GM23338 (cell line): ENCODE results near the gene ARHGEF19. TPM values are rescaled to one million over a fixed set of nuclear protein-coding genes. Genes with fewer than 3 reads are reported as not detected.

Source experiments
- ATAC-seq: fragments of 200-7000 bp; cut with Tn5 transposase; 3 replicates; pipeline ENCODE4 v1.9.1; 2020
- DNase-seq: peaks from one replicate; pipeline ENCODE4 v3.0.0-alpha.2; 2015; ENCODE audit warnings: low spot score
- H2AFZ ChIP-seq: fragments of 200-600 bp; sonication (generic); 2 replicates; pipeline ENCODE4 v1.8.0; 2016; ENCODE audit warnings: antibody characterized with exemption, mild to moderate bottlenecking, moderate library complexity
- H3F3A ChIP-seq: fragments of 200-600 bp; sonication (generic); replicated peaks from 2 replicates; pipeline ENCODE4 v1.8.0; 2017; ENCODE audit warnings: antibody characterized with exemption, mixed run types, low read depth
- H3K27ac ChIP-seq: fragments of 200-600 bp; sonication (generic); 2 replicates; pipeline ENCODE4 v1.6.1; 2016; ENCODE audit warnings: low read depth
- H3K27me3 ChIP-seq: fragments of 200-600 bp; sonication (generic); 2 replicates; pipeline ENCODE4 v1.8.0; 2016; ENCODE audit warnings: mild to moderate bottlenecking, mixed run types, moderate library complexity; ENCODE audit not compliant: insufficient read depth
- H3K36me3 ChIP-seq: fragments of 200-600 bp; sonication (generic); 2 replicates; pipeline ENCODE4 v1.8.0; 2016; ENCODE audit warnings: mild to moderate bottlenecking; ENCODE audit not compliant: insufficient read depth
- H3K4me1 ChIP-seq: fragments of 200-600 bp; sonication (generic); 2 replicates; pipeline ENCODE4 v1.8.0; 2016; ENCODE audit warnings: mild to moderate bottlenecking, moderate library complexity; ENCODE audit not compliant: insufficient read depth
- H3K4me2 ChIP-seq: fragments of 200-600 bp; sonication (generic); 2 replicates; pipeline ENCODE4 v1.7.1; 2017; ENCODE audit warnings: mixed run types
- H3K4me3 ChIP-seq: fragments of 200-600 bp; sonication (generic); 2 replicates; pipeline ENCODE4 v1.6.1; 2016; ENCODE audit warnings: mixed run types
- H3K79me2 ChIP-seq: fragments of 200-600 bp; sonication (generic); replicated peaks from 2 replicates; pipeline ENCODE4 v1.8.0; 2017; ENCODE audit warnings: mild to moderate bottlenecking; ENCODE audit not compliant: insufficient read depth
- H3K9me2 ChIP-seq: fragments of 200-600 bp; sonication (generic); 2 replicates; pipeline ENCODE4 v1.8.0; 2017; ENCODE audit not compliant: insufficient read depth
- H4K20me1 ChIP-seq: fragments of 200-600 bp; sonication (generic); replicated peaks from 2 replicates; pipeline ENCODE4 v1.8.0; 2017; ENCODE audit warnings: mild to moderate bottlenecking; ENCODE audit not compliant: insufficient read depth
- H3K27ac Mint-ChIP-seq: 2 replicates; pipeline ENCODE4 v1.8.0; 2020; ENCODE audit warnings: inconsistent platforms, mild to moderate bottlenecking, moderate library complexity, mixed read lengths
- H3K27me3 Mint-ChIP-seq: 3 replicates; pipeline ENCODE4 v1.8.0; 2022; ENCODE audit warnings: low read depth, mild to moderate bottlenecking, moderate library complexity, mixed read lengths, inconsistent platforms; ENCODE audit not compliant: insufficient read depth, poor library complexity
- H3K36me3 Mint-ChIP-seq: 3 replicates; pipeline ENCODE4 v1.8.0; 2021; ENCODE audit warnings: low read depth, mild to moderate bottlenecking, inconsistent platforms, moderate library complexity, mixed read lengths
- H3K4me1 Mint-ChIP-seq: 3 replicates; pipeline ENCODE4 v1.8.0; 2020; ENCODE audit warnings: mild to moderate bottlenecking, inconsistent platforms, mixed read lengths
- H3K4me3 Mint-ChIP-seq: 3 replicates; pipeline ENCODE4 v1.8.0; 2021; ENCODE audit warnings: moderate library complexity, mild to moderate bottlenecking, inconsistent platforms, mixed read lengths
- H3K9me3 Mint-ChIP-seq: 3 replicates; pipeline ENCODE4 v1.8.0; 2020; ENCODE audit warnings: moderate library complexity, mild to moderate bottlenecking, inconsistent platforms, mixed read lengths
- CREB1 ChIP-seq: fragments of 250-450 bp; sonication (Bioruptor Pico); IDR thresholded peaks from 2 replicates; pipeline ENCODE4 v1.5.0; 2020; ENCODE audit warnings: low read depth, mild to moderate bottlenecking, moderate library complexity
- EZH2 ChIP-seq: fragments of 200-600 bp; sonication (generic); IDR thresholded peaks from one replicate; pipeline ENCODE4 v1.8.0; 2017; ENCODE audit warnings: antibody characterized with exemption, mild to moderate bottlenecking, low read depth; ENCODE audit not compliant: unreplicated experiment
- EZH2phosphoT487 ChIP-seq: fragments of 200-600 bp; sonication (generic); IDR thresholded peaks from one replicate; pipeline ENCODE4 v1.8.1; 2018; ENCODE audit warnings: antibody characterized with exemption; ENCODE audit not compliant: unreplicated experiment
- JUNB ChIP-seq: IDR thresholded peaks from one replicate; pipeline ENCODE4 v1.6.1; 2016; ENCODE audit warnings: antibody characterized with exemption; ENCODE audit not compliant: unreplicated experiment
- NANOG ChIP-seq: IDR thresholded peaks from 2 replicates; pipeline ENCODE4 v1.6.1; 2016; ENCODE audit warnings: antibody characterized with exemption, borderline replicate concordance
- POLR2AphosphoS5 ChIP-seq: IDR thresholded peaks from 2 replicates; pipeline ENCODE4 v1.6.1; 2016; ENCODE audit warnings: antibody characterized with exemption, low read depth
- REST ChIP-seq: IDR thresholded peaks from one replicate; pipeline ENCODE4 v1.6.1; 2018; ENCODE audit warnings: antibody characterized with exemption; ENCODE audit not compliant: unreplicated experiment
- STAT1 ChIP-seq: IDR thresholded peaks from one replicate; pipeline ENCODE4 v1.6.1; 2016; ENCODE audit warnings: antibody characterized with exemption; ENCODE audit not compliant: unreplicated experiment
- ZNF114 ChIP-seq: fragments of 250-450 bp; sonication (Bioruptor Pico); IDR thresholded peaks from 2 replicates; pipeline ENCODE4 v1.5.0; 2020; ENCODE audit warnings: mild to moderate bottlenecking, moderate library complexity
- ZNF331 ChIP-seq: fragments of 250-450 bp; sonication (Bioruptor Pico); IDR thresholded peaks from 2 replicates; pipeline ENCODE4 v1.5.0; 2020; ENCODE audit warnings: low read depth, mild to moderate bottlenecking, moderate library complexity
- polyA plus RNA-seq: library from polyadenylated mRNA; unstranded; fragments of >200 nt; fragmentation: Nextera tagmentation; extraction: Ambion mirVana; gene quantifications from 2 replicates; pipeline ENCODE4 v1.2.1, GENCODE V29; 2016
- total RNA-seq: library from RNA; depleted of rRNA; stranded (reverse); fragments of >200 nt; shearing (Covaris generic); gene quantifications from 2 replicates; pipeline ENCODE4 v1.2.3, GENCODE V29; 2014
- TF ChIP-seq, protein P1 (sequence below): IDR thresholded peaks from 2 replicates; pipeline ENCODE4 v1.6.1; 2016; ENCODE audit warnings: antibody characterized with exemption
- TF ChIP-seq, protein P2 (sequence below): fragments of 250-450 bp; sonication (Bioruptor Pico); IDR thresholded peaks from 2 replicates; pipeline ENCODE4 v1.5.0; 2020; ENCODE audit warnings: mild to moderate bottlenecking, moderate library complexity

ARHGEF19 gene
- total and polyA plus RNA-seq, 2 experiments from 2014 or later, result 19.5 to 46.4 TPM

- Histone ChIP-seq H3K4me1 (peaks cover 16% of the 10 kb centered on the region), H3K4me3 (peak overlapping the region; percentile 73), H3K4me2 (peak overlapping the region; percentile 94), H3K36me3 (no peaks in the 10 kb centered on the region), H2AFZ (peak overlapping the region; percentile 94), H3F3A (peaks cover 4% of the 10 kb centered on the region; the same call in 1 of the 2 replicates), H3K27me3 (peaks cover 8% of the 10 kb centered on the region), H3K79me2 (no peaks in the 10 kb centered on the region), H3K9me2 (no peaks in the 10 kb centered on the region), H4K20me1 (no peaks in the 10 kb centered on the region), H3K27ac (no peak overlapping the region)
- Mint-ChIP-seq H3K36me3 (no peaks in the 10 kb centered on the region), H3K27ac (no peak overlapping the region), H3K4me3 (peak overlapping the region; percentile 77), H3K9me3 (no peaks in the 10 kb centered on the region; the same call in 2 of the 3 replicates), H3K4me1 (peaks cover 8% of the 10 kb centered on the region), H3K27me3 (peaks cover 21% of the 10 kb centered on the region)
- ATAC-seq (no peak), DNase-seq (no peak)
- TF ChIP-seq STAT1 (no peak), ZNF114 (no peak), CREB1 (CRISPR knock-in tag) (no peak), EZH2phosphoT487 (no peak), EZH2 (no peak), NANOG (no peak), POLR2AphosphoS5 (no peak), JUNB (no peak), ZNF331 (CRISPR knock-in tag) (no peak), REST (no peak)
- TF ChIP-seq, protein P1, sequence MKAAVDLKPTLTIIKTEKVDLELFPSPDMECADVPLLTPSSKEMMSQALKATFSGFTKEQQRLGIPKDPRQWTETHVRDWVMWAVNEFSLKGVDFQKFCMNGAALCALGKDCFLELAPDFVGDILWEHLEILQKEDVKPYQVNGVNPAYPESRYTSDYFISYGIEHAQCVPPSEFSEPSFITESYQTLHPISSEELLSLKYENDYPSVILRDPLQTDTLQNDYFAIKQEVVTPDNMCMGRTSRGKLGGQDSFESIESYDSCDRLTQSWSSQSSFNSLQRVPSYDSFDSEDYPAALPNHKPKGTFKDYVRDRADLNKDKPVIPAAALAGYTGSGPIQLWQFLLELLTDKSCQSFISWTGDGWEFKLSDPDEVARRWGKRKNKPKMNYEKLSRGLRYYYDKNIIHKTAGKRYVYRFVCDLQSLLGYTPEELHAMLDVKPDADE, result no peak
- TF ChIP-seq, protein P2, sequence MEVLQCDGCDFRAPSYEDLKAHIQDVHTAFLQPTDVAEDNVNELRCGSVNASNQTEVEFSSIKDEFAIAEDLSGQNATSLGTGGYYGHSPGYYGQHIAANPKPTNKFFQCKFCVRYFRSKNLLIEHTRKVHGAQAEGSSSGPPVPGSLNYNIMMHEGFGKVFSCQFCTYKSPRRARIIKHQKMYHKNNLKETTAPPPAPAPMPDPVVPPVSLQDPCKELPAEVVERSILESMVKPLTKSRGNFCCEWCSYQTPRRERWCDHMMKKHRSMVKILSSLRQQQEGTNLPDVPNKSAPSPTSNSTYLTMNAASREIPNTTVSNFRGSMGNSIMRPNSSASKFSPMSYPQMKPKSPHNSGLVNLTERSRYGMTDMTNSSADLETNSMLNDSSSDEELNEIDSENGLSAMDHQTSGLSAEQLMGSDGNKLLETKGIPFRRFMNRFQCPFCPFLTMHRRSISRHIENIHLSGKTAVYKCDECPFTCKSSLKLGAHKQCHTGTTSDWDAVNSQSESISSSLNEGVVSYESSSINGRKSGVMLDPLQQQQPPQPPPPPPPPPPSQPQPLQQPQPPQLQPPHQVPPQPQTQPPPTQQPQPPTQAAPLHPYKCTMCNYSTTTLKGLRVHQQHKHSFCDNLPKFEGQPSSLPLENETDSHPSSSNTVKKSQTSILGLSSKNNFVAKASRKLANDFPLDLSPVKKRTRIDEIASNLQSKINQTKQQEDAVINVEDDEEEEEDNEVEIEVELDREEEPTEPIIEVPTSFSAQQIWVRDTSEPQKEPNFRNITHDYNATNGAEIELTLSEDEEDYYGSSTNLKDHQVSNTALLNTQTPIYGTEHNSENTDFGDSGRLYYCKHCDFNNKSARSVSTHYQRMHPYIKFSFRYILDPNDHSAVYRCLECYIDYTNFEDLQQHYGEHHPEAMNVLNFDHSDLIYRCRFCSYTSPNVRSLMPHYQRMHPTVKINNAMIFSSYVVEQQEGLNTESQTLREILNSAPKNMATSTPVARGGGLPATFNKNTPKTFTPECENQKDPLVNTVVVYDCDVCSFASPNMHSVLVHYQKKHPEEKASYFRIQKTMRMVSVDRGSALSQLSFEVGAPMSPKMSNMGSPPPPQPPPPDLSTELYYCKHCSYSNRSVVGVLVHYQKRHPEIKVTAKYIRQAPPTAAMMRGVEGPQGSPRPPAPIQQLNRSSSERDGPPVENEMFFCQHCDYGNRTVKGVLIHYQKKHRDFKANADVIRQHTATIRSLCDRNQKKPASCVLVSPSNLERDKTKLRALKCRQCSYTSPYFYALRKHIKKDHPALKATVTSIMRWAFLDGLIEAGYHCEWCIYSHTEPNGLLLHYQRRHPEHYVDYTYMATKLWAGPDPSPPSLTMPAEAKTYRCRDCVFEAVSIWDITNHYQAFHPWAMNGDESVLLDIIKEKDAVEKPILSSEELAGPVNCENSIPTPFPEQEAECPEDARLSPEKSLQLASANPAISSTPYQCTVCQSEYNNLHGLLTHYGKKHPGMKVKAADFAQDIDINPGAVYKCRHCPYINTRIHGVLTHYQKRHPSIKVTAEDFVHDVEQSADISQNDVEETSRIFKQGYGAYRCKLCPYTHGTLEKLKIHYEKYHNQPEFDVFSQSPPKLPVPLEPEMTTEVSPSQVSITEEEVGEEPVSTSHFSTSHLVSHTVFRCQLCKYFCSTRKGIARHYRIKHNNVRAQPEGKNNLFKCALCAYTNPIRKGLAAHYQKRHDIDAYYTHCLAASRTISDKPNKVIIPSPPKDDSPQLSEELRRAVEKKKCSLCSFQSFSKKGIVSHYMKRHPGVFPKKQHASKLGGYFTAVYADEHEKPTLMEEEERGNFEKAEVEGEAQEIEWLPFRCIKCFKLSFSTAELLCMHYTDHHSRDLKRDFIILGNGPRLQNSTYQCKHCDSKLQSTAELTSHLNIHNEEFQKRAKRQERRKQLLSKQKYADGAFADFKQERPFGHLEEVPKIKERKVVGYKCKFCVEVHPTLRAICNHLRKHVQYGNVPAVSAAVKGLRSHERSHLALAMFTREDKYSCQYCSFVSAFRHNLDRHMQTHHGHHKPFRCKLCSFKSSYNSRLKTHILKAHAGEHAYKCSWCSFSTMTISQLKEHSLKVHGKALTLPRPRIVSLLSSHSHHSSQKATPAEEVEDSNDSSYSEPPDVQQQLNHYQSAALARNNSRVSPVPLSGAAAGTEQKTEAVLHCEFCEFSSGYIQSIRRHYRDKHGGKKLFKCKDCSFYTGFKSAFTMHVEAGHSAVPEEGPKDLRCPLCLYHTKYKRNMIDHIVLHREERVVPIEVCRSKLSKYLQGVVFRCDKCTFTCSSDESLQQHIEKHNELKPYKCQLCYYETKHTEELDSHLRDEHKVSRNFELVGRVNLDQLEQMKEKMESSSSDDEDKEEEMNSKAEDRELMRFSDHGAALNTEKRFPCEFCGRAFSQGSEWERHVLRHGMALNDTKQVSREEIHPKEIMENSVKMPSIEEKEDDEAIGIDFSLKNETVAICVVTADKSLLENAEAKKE (CRISPR knock-in tag), result no peak
Observed at GRCh38 chr1:16218014-16218673, 5.7 kb upstream of the ARHGEF19 start.
